HepG2 (cell line): ENCODE measurements around the gene PRKCE.

ENCODE experiments used
- CBX2 ChIP-seq, 2 experiments: fragments of 200-600 bp in 1 of 2; sonication (generic); formaldehyde crosslinking in 1 of 2; IDR thresholded peaks; 2 replicates each; pipeline versions ENCODE4 v1.7.0 to v1.8.1; 2018 to 2022; ENCODE audit warnings: low read depth in 2 of 2, low read length in 1 of 2, mild to moderate bottlenecking in 1 of 2, missing genetic modification reagents in 1 of 2
- CCAR2 ChIP-seq: fragments of 200-400 bp; formaldehyde crosslinking; optimal IDR thresholded peaks from 2 replicates; pipeline ENCODE3; 2018; ENCODE audit warnings: low read depth, mild to moderate bottlenecking, low read length, moderate library complexity
- JUND ChIP-seq: sonication (generic); formaldehyde crosslinking; IDR thresholded peaks from 2 replicates; pipeline ENCODE4 v1.8.0; 2022; ENCODE audit warnings: mild to moderate bottlenecking, missing genetic modification reagents
- SMAD1 ChIP-seq: sonication (generic); formaldehyde crosslinking; IDR thresholded peaks from 2 replicates; pipeline ENCODE4 v1.4.0; 2020; ENCODE audit warnings: missing genetic modification reagents, low read depth, mild to moderate bottlenecking, borderline replicate concordance
- SP5 ChIP-seq: IDR thresholded peaks from 2 replicates; pipeline ENCODE4 v1.6.1; 2016; ENCODE audit warnings: low read depth, borderline replicate concordance
- ZNF558 ChIP-seq: sonication (generic); formaldehyde crosslinking; IDR thresholded peaks from 2 replicates; pipeline ENCODE4 v1.9.0; 2022; ENCODE audit warnings: mild to moderate bottlenecking, missing genetic modification reagents, borderline replicate concordance
- ZNF660 ChIP-seq: sonication (generic); formaldehyde crosslinking; IDR thresholded peaks from 2 replicates; pipeline ENCODE4 v1.5.1; 2020; ENCODE audit warnings: mild to moderate bottlenecking, low read depth, missing genetic modification reagents, borderline replicate concordance
- TF ChIP-seq, protein P1 (sequence below): sonication (generic); formaldehyde crosslinking; IDR thresholded peaks from 2 replicates; pipeline ENCODE4 v1.5.0; 2020; ENCODE audit warnings: mild to moderate bottlenecking, missing genetic modification reagents, moderate library complexity
- TF ChIP-seq, protein P2 (sequence below): sonication (generic); formaldehyde crosslinking; IDR thresholded peaks from 2 replicates; pipeline ENCODE4 v1.4.0; 2020; ENCODE audit warnings: missing genetic modification reagents

DNA sequence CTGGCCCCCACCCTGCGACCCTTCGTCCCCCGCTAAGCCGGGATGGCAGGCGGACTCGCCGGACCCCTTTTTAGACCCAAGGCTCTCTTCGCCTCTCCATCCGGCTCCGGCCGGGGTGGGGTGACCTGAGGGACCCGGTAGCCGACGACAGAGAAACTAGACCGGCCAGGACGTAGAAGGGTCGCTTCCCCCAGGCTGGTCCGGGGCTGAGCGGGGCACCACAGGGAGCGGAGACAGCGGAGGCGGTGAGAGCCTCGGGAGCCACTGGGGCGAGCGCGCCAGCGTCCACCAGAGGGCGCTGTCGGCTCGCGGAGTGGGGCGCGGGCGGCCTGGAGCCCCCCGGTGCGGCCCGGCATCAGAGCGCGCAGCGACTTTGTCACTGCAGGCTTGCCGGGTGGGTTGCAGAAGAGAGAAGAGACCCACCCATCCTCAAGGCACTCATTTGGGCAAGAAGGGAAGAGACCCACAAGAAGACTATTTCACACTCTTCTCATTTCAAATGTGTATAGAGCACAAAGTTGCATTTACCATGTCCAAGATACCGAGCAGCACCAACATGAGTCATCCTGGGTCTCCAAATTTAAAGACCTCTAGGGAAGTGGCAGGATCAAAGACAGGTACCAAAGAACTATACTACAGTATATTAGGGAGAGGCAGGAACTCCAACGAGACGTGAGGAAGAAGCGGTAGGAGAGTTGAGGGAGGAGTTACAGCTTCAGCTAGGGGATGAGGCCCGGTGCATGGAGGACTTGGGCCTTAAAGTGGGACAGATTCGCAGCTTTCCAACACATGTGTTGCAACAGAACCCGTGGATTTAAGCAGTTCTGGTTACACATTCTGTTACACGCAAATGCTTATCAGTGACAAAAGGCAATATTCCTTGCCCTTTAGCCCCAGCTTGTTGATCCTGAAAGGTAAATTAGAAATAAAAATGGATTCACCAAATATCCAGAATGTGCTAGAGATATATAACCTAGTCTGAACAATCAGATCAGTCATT lies 7.6 kb upstream of the PRKCE start:
- TF ChIP-seq ZNF558 (no peak), SMAD1 (CRISPR knock-in tag) (no peak), CCAR2 (no peak), CBX2 (IDR thresholded peaks at IDR 0.05; ENCODE audit: low read depth, low read length) (no peak), CBX2 (CRISPR knock-in tag; IDR thresholded peaks at IDR 0.05; ENCODE audit: low read depth) (0 out of 2 replicates have a peak, but pooled peaks have one; percentile 19), JUND (CRISPR knock-in tag) (no peak), SP5 (CRISPR knock-in tag) (peak; percentile 42; the same call in 1 of the 2 replicates), ZNF660 (CRISPR knock-in tag) (no peak)
- TF ChIP-seq, protein P1, sequence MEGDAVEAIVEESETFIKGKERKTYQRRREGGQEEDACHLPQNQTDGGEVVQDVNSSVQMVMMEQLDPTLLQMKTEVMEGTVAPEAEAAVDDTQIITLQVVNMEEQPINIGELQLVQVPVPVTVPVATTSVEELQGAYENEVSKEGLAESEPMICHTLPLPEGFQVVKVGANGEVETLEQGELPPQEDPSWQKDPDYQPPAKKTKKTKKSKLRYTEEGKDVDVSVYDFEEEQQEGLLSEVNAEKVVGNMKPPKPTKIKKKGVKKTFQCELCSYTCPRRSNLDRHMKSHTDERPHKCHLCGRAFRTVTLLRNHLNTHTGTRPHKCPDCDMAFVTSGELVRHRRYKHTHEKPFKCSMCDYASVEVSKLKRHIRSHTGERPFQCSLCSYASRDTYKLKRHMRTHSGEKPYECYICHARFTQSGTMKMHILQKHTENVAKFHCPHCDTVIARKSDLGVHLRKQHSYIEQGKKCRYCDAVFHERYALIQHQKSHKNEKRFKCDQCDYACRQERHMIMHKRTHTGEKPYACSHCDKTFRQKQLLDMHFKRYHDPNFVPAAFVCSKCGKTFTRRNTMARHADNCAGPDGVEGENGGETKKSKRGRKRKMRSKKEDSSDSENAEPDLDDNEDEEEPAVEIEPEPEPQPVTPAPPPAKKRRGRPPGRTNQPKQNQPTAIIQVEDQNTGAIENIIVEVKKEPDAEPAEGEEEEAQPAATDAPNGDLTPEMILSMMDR (CRISPR knock-in tag): peak; percentile 96
- TF ChIP-seq, protein P2, sequence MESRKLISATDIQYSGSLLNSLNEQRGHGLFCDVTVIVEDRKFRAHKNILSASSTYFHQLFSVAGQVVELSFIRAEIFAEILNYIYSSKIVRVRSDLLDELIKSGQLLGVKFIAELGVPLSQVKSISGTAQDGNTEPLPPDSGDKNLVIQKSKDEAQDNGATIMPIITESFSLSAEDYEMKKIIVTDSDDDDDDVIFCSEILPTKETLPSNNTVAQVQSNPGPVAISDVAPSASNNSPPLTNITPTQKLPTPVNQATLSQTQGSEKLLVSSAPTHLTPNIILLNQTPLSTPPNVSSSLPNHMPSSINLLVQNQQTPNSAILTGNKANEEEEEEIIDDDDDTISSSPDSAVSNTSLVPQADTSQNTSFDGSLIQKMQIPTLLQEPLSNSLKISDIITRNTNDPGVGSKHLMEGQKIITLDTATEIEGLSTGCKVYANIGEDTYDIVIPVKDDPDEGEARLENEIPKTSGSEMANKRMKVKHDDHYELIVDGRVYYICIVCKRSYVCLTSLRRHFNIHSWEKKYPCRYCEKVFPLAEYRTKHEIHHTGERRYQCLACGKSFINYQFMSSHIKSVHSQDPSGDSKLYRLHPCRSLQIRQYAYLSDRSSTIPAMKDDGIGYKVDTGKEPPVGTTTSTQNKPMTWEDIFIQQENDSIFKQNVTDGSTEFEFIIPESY (CRISPR knock-in tag): peak; percentile 54; the same call in 1 of the 2 replicates
